H1 (cell line): ENCODE results near the gene PDIA6. TPM values are rescaled to one million over a fixed set of nuclear protein-coding genes. Genes with fewer than 3 reads are reported as not detected.

Experiments used
- CTCF ChIA-PET: fragments of 300-600 bp; sonication (Branson Sonifier 250); formaldehyde crosslinking; loops from one replicate; lab custom pipeline; 2021; ENCODE audit not compliant: partially characterized antibody; lab: Charles Lee
- POLR2A ChIA-PET: fragments of 300-600 bp; sonication (Branson Sonifier 250); formaldehyde crosslinking; loops from one replicate; lab custom pipeline; 2021; ENCODE audit warnings: inconsistent platforms; ENCODE audit not compliant: partially characterized antibody; lab: Charles Lee
- DNase-seq, 2 experiments: peaks; one replicate each; pipeline versions ENCODE4 v3.0.0 to v3.0.0-alpha.2; 2010 to 2022; ENCODE audit warnings: low spot score in 2 of 2, low read depth in 1 of 2, mixed read lengths in 1 of 2
- FAIRE-seq: peaks from 2 replicates; lab custom pipeline; 2011; peaks lifted over from hg19 to GRCh38; lab: Jason Lieb, UNC
- H2AFZ ChIP-seq: 2 replicates; pipeline ENCODE4 v1.8.1; 2012; ENCODE audit warnings: low read length, inconsistent platforms
- H2AK5ac ChIP-seq: 2 replicates; pipeline ENCODE4 v1.6.1; 2013; ENCODE audit warnings: low read depth, low read length
- H2BK120ac ChIP-seq: replicated peaks from 2 replicates; pipeline ENCODE3; 2013; ENCODE audit warnings: low read depth, low read length, inconsistent platforms
- H2BK12ac ChIP-seq: 2 replicates; pipeline ENCODE4 v1.6.1; 2013; ENCODE audit warnings: low read depth, low read length
- H2BK15ac ChIP-seq: 2 replicates; pipeline ENCODE4 v1.6.1; 2013; ENCODE audit warnings: low read length
- H2BK20ac ChIP-seq: 2 replicates; pipeline ENCODE4 v1.6.1; 2013; ENCODE audit warnings: low read length
- H2BK5ac ChIP-seq: 2 replicates; pipeline ENCODE4 v1.6.1; 2013; ENCODE audit warnings: low read depth, low read length
- H3K14ac ChIP-seq: 2 replicates; pipeline ENCODE4 v1.6.1; 2013; ENCODE audit warnings: inconsistent platforms; ENCODE audit not compliant: insufficient read length
- H3K18ac ChIP-seq: 2 replicates; pipeline ENCODE4 v1.6.1; 2013; ENCODE audit warnings: low read length; ENCODE audit errors: extremely low read depth
- H3K23ac ChIP-seq: 2 replicates; pipeline ENCODE4 v1.6.1; 2013; ENCODE audit warnings: inconsistent platforms; ENCODE audit not compliant: insufficient read length
- H3K23me2 ChIP-seq: 2 replicates; pipeline ENCODE4 v1.6.1; 2013; ENCODE audit warnings: low read depth, low read length
- H3K27ac ChIP-seq: 2 replicates; pipeline ENCODE4 v1.6.1; 2011; ENCODE audit warnings: low read depth, low read length, inconsistent platforms
- H3K27me3 ChIP-seq, 4 experiments: replicated peaks in 1 of 4; 1 replicate in 1 of 4; 2 replicates in 3 of 4; pipeline versions ENCODE4 v1.6.1 to v1.8.1; 2011 to 2013; ENCODE audit warnings: low read length in 3 of 4, mild to moderate bottlenecking in 3 of 4, inconsistent platforms in 2 of 4, mixed read lengths in 2 of 4, moderate library complexity in 1 of 4; ENCODE audit not compliant: control insufficient read depth in 3 of 4, insufficient read depth in 3 of 4; ENCODE audit errors: extremely low read depth in 1 of 4
- H3K36me3 ChIP-seq, 4 experiments: 2 replicates each; pipeline versions ENCODE4 v1.6.1 to v1.8.1; 2011 to 2013; ENCODE audit warnings: mild to moderate bottlenecking in 4 of 4, low read length in 3 of 4, moderate library complexity in 2 of 4, control low read depth in 1 of 4, inconsistent platforms in 1 of 4; ENCODE audit not compliant: insufficient read depth in 4 of 4, control insufficient read depth in 2 of 4
- H3K4ac ChIP-seq: replicated peaks from 2 replicates; pipeline ENCODE3; 2013; ENCODE audit warnings: low read length, low read depth, mixed read lengths, inconsistent platforms; ENCODE audit not compliant: insufficient read length
- H3K4me1 ChIP-seq, 4 experiments: replicated peaks in 1 of 4; 1 replicate in 1 of 4; 2 replicates in 3 of 4; pipeline versions ENCODE4 v1.6.1 to v1.8.1; 2011 to 2013; ENCODE audit warnings: low read length in 3 of 4, inconsistent platforms in 2 of 4, mixed read lengths in 1 of 4; ENCODE audit not compliant: insufficient read depth in 4 of 4, control insufficient read depth in 3 of 4
- H3K4me2 ChIP-seq, 2 experiments: 2 replicates each; pipeline versions ENCODE4 v1.6.1 to v1.8.1; 2011 to 2013; ENCODE audit warnings: low read depth in 2 of 2, low read length in 2 of 2, control low read depth in 1 of 2, inconsistent platforms in 1 of 2, mild to moderate bottlenecking in 1 of 2; ENCODE audit not compliant: insufficient read depth in 1 of 2
- H3K4me3 ChIP-seq, 4 experiments: fragments of 200-600, 300-600 bp in 1 of 4; sonication (generic), shearing (Covaris generic), sonication (Bioruptor Twin) in 1 of 4; 2 replicates each; pipeline versions ENCODE4 v1.5.1 to v1.8.1; 2011 to 2016; ENCODE audit warnings: low read length in 4 of 4, low read depth in 3 of 4, control low read depth in 2 of 4, inconsistent platforms in 2 of 4, mild to moderate bottlenecking in 2 of 4, mixed read lengths in 1 of 4, moderate library complexity in 1 of 4; ENCODE audit not compliant: insufficient read depth in 2 of 4; ENCODE audit errors: extremely low read depth in 1 of 4
- H3K56ac ChIP-seq: replicated peaks from 2 replicates; pipeline ENCODE3; 2013; ENCODE audit warnings: low read depth, mild to moderate bottlenecking, mixed read lengths, low read length, inconsistent platforms; ENCODE audit not compliant: insufficient read length
- H3K79me1 ChIP-seq: 2 replicates; pipeline ENCODE4 v1.6.1; 2013; ENCODE audit warnings: low read depth, low read length, control low read depth
- H3K79me2 ChIP-seq, 2 experiments: 2 replicates each; pipeline versions ENCODE4 v1.6.1 to v1.8.1; 2012 to 2013; ENCODE audit warnings: low read length in 2 of 2, mild to moderate bottlenecking in 2 of 2, inconsistent platforms in 1 of 2; ENCODE audit not compliant: insufficient read depth in 2 of 2, control insufficient read depth in 1 of 2
- H3K9ac ChIP-seq, 4 experiments: replicated peaks in 1 of 4; 1 replicate in 1 of 4; 2 replicates in 3 of 4; pipeline versions ENCODE4 v1.6.1 to v1.8.1; 2011 to 2013; ENCODE audit warnings: low read depth in 3 of 4, low read length in 3 of 4, control low read depth in 2 of 4, mild to moderate bottlenecking in 2 of 4, moderate library complexity in 2 of 4, inconsistent platforms in 1 of 4; ENCODE audit errors: extremely low read depth in 1 of 4
- H3K9me3 ChIP-seq, 2 experiments: 2 replicates each; pipeline versions ENCODE4 v1.6.1 to v1.8.1; 2012 to 2013; ENCODE audit warnings: mild to moderate bottlenecking in 2 of 2, moderate library complexity in 2 of 2, control low read depth in 1 of 2, inconsistent platforms in 1 of 2, low read depth in 1 of 2, low read length in 1 of 2, mixed read lengths in 1 of 2; ENCODE audit not compliant: insufficient read depth in 2 of 2
- H4K20me1 ChIP-seq, 2 experiments: replicated peaks in 1 of 2; 2 replicates each; pipeline versions ENCODE3 to v1.8.1; 2011 to 2013; ENCODE audit warnings: inconsistent platforms in 2 of 2, low read length in 2 of 2, mild to moderate bottlenecking in 1 of 2; ENCODE audit not compliant: insufficient read depth in 2 of 2, control insufficient read depth in 1 of 2
- H4K5ac ChIP-seq: 2 replicates; pipeline ENCODE4 v1.6.1; 2013; ENCODE audit warnings: low read length, low read depth, mixed read lengths, inconsistent platforms; ENCODE audit not compliant: insufficient read length
- H4K8ac ChIP-seq: 2 replicates; pipeline ENCODE4 v1.8.0; 2013; ENCODE audit warnings: mild to moderate bottlenecking, moderate library complexity, low read length, inconsistent platforms; ENCODE audit not compliant: insufficient read depth; ENCODE audit errors: extremely low read depth
- H4K91ac ChIP-seq: replicated peaks from 2 replicates; pipeline ENCODE3; 2013; ENCODE audit warnings: low read length, mixed read lengths, inconsistent platforms; ENCODE audit not compliant: insufficient read length
- BRCA1 ChIP-seq: IDR thresholded peaks from 2 replicates; pipeline ENCODE4 v1.6.1; 2012; ENCODE audit warnings: low read depth, low read length, improper control_type of control experiment
- CHD1 ChIP-seq: IDR thresholded peaks from 2 replicates; pipeline ENCODE4 v1.6.1; 2012; ENCODE audit warnings: low read depth, low read length, improper control_type of control experiment
- CTBP2 ChIP-seq: IDR thresholded peaks from 2 replicates; pipeline ENCODE4 v1.7.0; 2011; ENCODE audit warnings: borderline replicate concordance, mild to moderate bottlenecking, moderate library complexity, mixed read lengths, low read length; ENCODE audit not compliant: insufficient read depth, insufficient read length
- CTCF ChIP-seq, 3 experiments: IDR thresholded peaks; 1 replicate in 2 of 3; 2 replicates in 1 of 3; pipeline versions ENCODE4 v1.5.1 to v1.6.1; 2011; ENCODE audit warnings: low read length in 3 of 3, mild to moderate bottlenecking in 3 of 3, inconsistent platforms in 2 of 3, low read depth in 1 of 3, moderate library complexity in 1 of 3; ENCODE audit not compliant: insufficient read depth in 1 of 3; ENCODE audit errors: control extremely low read depth in 1 of 3
- EP300 ChIP-seq, 2 experiments: IDR thresholded peaks; 1 replicate in 1 of 2; 2 replicates in 1 of 2; pipeline ENCODE4 v1.6.1; 2011 to 2012; ENCODE audit warnings: low read depth in 2 of 2, low read length in 2 of 2, mild to moderate bottlenecking in 2 of 2, borderline replicate concordance in 1 of 2, inconsistent platforms in 1 of 2, moderate library complexity in 1 of 2
- FOSL1 ChIP-seq: IDR thresholded peaks from 2 replicates; pipeline ENCODE4 v1.6.1; 2011; ENCODE audit warnings: mild to moderate bottlenecking, low read depth, low read length, moderate library complexity; ENCODE audit not compliant: insufficient read depth
- KDM5A ChIP-seq: fragments of 200-600 bp; IDR thresholded peaks from 2 replicates; pipeline ENCODE4 v1.7.1; 2012; ENCODE audit warnings: mild to moderate bottlenecking, low read length, inconsistent platforms, mixed read lengths
- PHF8 ChIP-seq: fragments of 200-600 bp; sonication (generic); conservative IDR thresholded peaks from 2 replicates; pipeline ENCODE4 v1.7.1; 2012; ENCODE audit warnings: low read depth, mild to moderate bottlenecking, inconsistent platforms, low read length, moderate library complexity
- POU5F1 ChIP-seq: IDR thresholded peaks from 2 replicates; pipeline ENCODE4 v1.6.1; 2011; ENCODE audit warnings: low read depth, mild to moderate bottlenecking, low read length, moderate library complexity
- SP4 ChIP-seq: IDR thresholded peaks from 2 replicates; pipeline ENCODE4 v1.6.1; 2012; ENCODE audit warnings: low read length, inconsistent platforms
- SRF ChIP-seq: IDR thresholded peaks from 2 replicates; pipeline ENCODE4 v1.6.1; 2011; ENCODE audit warnings: mild to moderate bottlenecking, low read depth, low read length, moderate library complexity
- TEAD4 ChIP-seq: IDR thresholded peaks from 2 replicates; pipeline ENCODE4 v1.6.1; 2012; ENCODE audit warnings: low read depth, low read length, inconsistent platforms, mixed read lengths
- WGBS, 2 experiments: shearing (Covaris generic) in 1 of 2; methylation state at CpG; one replicate each; pipeline versions ENCODE4 v1.1.6 to v1.1.7; 2013 to 2015; ENCODE audit warnings: low lambda C conversion rate in 2 of 2, mixed read lengths in 2 of 2, inconsistent platforms in 1 of 2, low coverage in 1 of 2, missing lambda C conversion rate in 1 of 2; ENCODE audit not compliant: insufficient replicate concordance in 2 of 2, insufficient coverage in 1 of 2, insufficient read length in 1 of 2; ENCODE audit errors: extremely low coverage in 1 of 2, missing lambda C conversion rate in 1 of 2; 5-methylcytosine and 5-hydroxymethylcytosine counted together
- polyA plus RNA-seq, 7 experiments: library from polyadenylated mRNA; depleted of rRNA in 3 of 7; stranded (reverse) in 5 of 7; unstranded in 2 of 7; fragments of >200 nt in 5 of 7; fragments of 200-250 nt in 2 of 7; gene quantifications; 1 replicate in 5 of 7; 2 replicates in 1 of 7; 4 replicates in 1 of 7; pipeline versions ENCODE4 v1.2.1 to v1.2.3, GENCODE V29; 2011 to 2013; ENCODE audit warnings: missing spikeins in 2 of 7, mixed read lengths in 2 of 7
- total RNA-seq: library from RNA; stranded (reverse); fragmentation: NEBNext Ultra II Directional; extraction: Animal tissue kit (Norgen Biotek cat#: 25700); gene quantifications from 2 replicates; pipeline ENCODE4 v1.2.1, GENCODE V29; 2021

PDIA6 gene
- total and polyA plus RNA-seq, 2 of the 8 experiments (the other 6 are each of a cell fraction or from before 2014, with no cell fraction given): 181 to 384 TPM

- Histone ChIP-seq H3K27ac (no peak overlapping the region), H2BK12ac (no peak overlapping the region), H2BK15ac (no peak overlapping the region), H3K79me2 (no peaks in the 10 kb centered on the region), H2AK5ac (no peak overlapping the region), H3K4ac (no peak overlapping the region), H3K4me3 (no peak overlapping the region), H4K20me1 (no peaks in the 10 kb centered on the region), H4K8ac (no peak overlapping the region), H3K23me2 (no peaks in the 10 kb centered on the region), H3K56ac (no peak overlapping the region), H2BK120ac (no peak overlapping the region), H3K23ac (no peak overlapping the region), H4K5ac (no peak overlapping the region), H2BK5ac (no peak overlapping the region), H3K9me3 (no peaks in the 10 kb centered on the region), H3K36me3 (no peaks in the 10 kb centered on the region), H4K91ac (no peak overlapping the region), H3K9ac (no peak overlapping the region), H3K14ac (no peak overlapping the region), H3K27me3 (no peaks in the 10 kb centered on the region), H2AFZ (no peak overlapping the region), H3K18ac (no peak overlapping the region), H2BK20ac (no peak overlapping the region), H3K4me1 (peaks cover 0 to 8% (median 0%) of the 10 kb centered on the region in 4 experiments; a peak in 2 of 7 replicates), H3K4me2 (no peak overlapping the region), H3K79me1 (no peaks in the 10 kb centered on the region)
- FAIRE-seq (no peak), DNase-seq (no peak)
- 94% methylated on average over 12 of the region's 12 CpGs; no CpG with 5 or more reads in 1 of the 2 experiments for WGBS, 2 experiments
- CTCF ChIA-PET: interaction anchor here (1.1 to 3.8 kb wide), 2 partner anchors 23 to 26 kb away, joined by 3 to 8 read pairs; no protein-coding TSS in a partner anchor
- POLR2A ChIA-PET: interaction anchor here (2.4 kb wide), 1 partner anchor 11 kb away, joined by 12 read pairs; no protein-coding TSS in a partner anchor
- TF ChIP-seq CHD1: no peak
- no peak for TF ChIP-seq SP4
- no peak for TF ChIP-seq BRCA1
- TF ChIP-seq CTCF (IDR thresholded peaks at IDR 0.05; ENCODE audit: control extremely low read depth in 1 of 3, insufficient read depth in 1 of 3, low read depth in 1 of 3, low read length in 3 of 3): no peak
- TF ChIP-seq KDM5A: no peak
- no peak for TF ChIP-seq TEAD4
- TF ChIP-seq FOSL1: no peak
- TF ChIP-seq EP300 (IDR thresholded peaks at IDR 0.05; ENCODE audit: borderline replicate concordance in 1 of 2, low read depth in 2 of 2, low read length in 2 of 2): no peak
- TF ChIP-seq POU5F1: no peak
- no peak for TF ChIP-seq CTBP2
- no peak for TF ChIP-seq PHF8
- no peak for TF ChIP-seq SRF
Measured at GRCh38 chr2:10765914-10766313, 46.7 kb downstream of the PDIA6 start.
